Hippocampal formation (tissue), 2 donors: ENCODE results near the gene PTCHD4.
A peak's percentile ranks its signal among the peaks of the same experiment; 100 is the strongest.

ENCODE experiments used
- DNase-seq, 2 donors: peaks; one replicate each; lab custom pipeline; 2025; lab: John Stamatoyannopoulos, UW

Gene PTCHD4

GRCh38 chr6:48099713-48100587 is 11.0 kb downstream of the PTCHD4 start:
- no peak for DNase-seq

DNA sequence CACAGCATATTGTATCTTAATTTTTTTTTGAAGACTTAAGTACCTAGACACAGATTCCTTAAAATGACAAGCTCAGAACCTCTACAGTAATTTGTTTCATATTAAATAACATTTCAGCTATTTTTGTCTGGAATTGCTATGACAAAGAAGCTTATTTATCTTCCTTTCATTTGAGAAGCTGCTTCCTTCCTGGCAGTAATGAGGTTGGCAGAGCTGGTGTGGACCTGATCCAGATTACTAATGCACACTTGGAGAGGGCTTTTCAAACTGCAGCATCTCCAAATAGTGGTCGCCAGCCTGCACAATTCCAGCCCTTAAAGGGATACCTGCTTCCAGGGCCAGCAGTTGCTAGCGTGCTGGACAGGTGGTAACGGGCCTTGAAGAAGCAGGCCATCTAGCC is 12.1 kb downstream of the PTCHD4 start:
- no peak for DNase-seq

DNA sequence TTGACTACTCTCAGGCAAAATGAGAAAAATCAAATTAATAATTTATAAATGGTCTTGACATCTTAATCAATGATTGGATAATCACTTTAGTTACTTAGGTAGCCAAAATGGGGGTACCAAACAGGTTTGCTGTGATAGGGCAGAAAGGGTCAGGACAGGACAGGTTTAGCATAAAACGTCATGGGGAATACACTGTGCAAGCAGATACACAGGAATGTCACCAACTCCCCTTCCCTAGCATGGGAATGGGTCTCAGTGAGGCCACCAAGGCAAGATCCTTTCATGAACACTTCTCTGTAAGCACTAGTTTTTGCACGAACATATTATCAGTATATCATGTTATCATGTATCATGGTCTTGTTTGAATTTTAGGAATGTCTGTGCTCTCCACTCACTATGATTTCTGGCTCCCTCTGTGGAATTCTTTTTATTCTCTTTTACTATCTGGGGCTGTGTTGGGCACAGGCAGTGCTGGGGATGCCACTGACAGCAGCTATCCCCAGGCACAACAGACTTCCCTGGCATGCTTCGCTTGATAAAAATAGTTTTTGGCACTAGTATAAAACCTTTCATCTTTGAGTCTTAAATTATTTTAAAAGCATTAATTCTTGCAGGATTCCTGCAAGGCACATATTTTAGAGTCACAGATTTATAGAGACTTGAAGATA is 18.3 kb downstream of the PTCHD4 start:
- no peak for DNase-seq

DNA sequence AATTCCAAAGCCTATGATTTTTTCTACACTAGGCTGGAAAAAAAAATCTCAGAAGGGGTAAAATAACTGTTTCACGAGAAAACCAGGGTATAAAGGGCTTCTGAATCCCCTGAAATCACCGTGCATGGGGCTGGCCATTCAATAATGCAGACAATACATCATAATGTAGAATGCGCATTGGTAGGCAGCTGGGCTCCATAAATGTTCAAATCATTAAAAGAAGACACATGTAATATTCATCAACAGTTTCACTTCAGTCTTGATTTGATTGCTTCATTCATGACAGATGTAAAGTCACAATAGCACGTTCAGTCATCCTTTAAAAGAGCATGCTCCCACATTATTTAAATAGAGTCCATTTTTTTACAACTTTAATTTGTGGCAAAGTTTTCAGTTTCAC is 20.5 kb downstream of the PTCHD4 start:
- no peak for DNase-seq

GRCh38 chr6:48087448-48087847 is 23.5 kb downstream of the PTCHD4 start:
- no peak for DNase-seq

GRCh38 chr6:48086187-48086586 is 24.8 kb downstream of the PTCHD4 start:
- no peak for DNase-seq

- DNase-seq: no peak
These were observed 25.8 kb downstream of the PTCHD4 start for GRCh38 chr6:48085131-48085741.

DNA sequence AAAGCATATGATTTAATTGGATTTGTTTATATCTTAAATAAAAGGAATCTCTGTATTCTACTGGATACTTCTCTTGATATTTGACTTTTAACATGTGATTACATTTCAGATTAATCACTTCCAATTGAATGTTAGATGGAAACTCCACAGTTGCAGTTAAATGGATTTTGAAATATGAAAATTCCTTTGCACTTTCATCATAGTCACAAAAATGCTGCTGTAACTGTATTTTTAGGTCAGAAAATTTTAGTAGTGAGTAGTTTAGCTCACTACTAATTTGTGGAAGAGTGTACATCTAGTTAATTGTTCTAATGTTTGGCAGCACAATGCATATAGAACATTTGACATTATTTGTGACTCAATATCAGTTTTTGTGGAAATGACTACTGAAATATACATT is 26.8 kb downstream of the PTCHD4 start:
- no peak for DNase-seq

GRCh38 chr6:48080227-48081009 is 30.6 kb downstream of the PTCHD4 start:
- DNase-seq: no peak

DNA sequence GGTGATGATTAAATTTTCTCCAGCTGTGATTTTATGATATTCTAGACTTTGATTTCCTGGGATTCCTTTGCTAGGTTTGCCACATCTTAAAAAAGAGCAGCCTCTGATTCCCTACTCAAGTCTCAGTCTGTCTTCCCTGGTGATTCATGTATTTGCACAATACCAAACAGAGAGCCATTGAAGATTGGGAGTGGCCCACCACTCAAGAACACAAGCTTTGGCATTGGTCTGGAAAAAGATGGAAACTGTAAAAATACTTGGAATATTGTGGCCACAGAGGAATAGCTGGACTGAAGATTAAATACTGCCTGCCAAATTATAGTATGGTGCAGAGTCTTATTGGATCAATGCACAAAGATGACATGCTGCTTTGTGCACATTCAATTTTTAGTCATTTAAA is 32.9 kb downstream of the PTCHD4 start:
- no peak for DNase-seq

- no peak for DNase-seq
These were observed 35.8 kb downstream of the PTCHD4 start for GRCh38 chr6:48075181-48075580.

- DNase-seq: no peak
These were observed 36.8 kb downstream of the PTCHD4 start for GRCh38 chr6:48073976-48074767.

- no peak for DNase-seq
These were observed 39.2 kb downstream of the PTCHD4 start for GRCh38 chr6:48071833-48072232.

GRCh38 chr6:48069280-48069679 is 41.7 kb downstream of the PTCHD4 start:
- no peak for DNase-seq

GRCh38 chr6:48068278-48069251 is 42.4 kb downstream of the PTCHD4 start:
- DNase-seq: peak in 1 of 2 donors; percentile 19

DNA sequence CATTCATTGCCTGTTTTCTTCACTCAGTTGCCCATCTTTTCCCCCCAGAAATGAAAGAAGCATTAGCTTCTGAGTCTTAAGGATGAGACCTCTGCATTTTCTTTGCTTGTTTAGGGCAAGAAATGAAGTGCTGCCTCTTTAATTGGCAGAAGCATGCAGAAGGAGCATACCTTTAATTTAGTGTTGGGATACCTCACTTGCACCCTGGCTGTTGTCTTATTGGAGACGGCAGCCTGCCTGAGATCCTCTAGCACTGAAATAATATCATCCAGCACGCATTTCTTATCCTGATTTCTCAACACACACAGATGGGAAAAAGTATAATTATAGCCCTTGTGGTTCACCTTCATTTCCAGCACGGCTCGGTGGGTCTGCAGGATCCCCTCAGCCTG is 43.1 kb downstream of the PTCHD4 start:
- DNase-seq: no peak

- DNase-seq: no peak
These were observed 43.8 kb downstream of the PTCHD4 start for GRCh38 chr6:48067148-48067712.

DNA sequence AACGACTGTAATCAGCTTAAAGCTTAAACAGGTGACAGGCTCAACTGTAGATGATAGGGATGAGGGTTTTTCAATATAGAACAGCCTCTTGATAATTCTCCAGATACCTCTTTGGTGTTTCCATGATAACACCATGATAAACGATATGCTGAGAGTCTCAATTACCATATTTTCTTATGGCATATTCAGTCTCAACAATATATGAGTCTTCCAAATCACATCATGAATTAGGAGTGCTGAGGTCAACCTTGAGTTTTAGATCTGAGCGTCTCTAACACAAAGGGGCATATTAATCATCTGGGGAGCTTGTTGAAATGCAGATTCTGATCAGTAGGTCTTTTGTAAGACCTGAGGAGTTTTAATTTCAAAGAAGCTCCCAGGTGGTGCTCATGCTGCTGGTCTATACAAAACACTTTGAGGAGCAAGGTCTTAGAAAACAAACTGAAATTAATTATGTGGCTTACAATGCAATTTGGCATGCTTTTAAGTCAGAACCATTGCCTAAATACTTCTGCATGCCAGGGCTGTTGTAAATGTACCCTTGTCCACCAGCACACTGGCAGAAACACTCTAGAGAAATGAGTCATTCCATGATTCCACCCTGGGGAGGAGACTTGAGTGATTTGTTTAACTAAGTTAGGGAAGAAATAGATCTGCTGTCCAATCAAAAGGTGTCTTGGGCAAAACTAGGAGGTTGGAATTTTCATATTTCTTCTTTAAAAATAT is 49.6 kb downstream of the PTCHD4 start:
- no peak for DNase-seq
